HG03342 (cell line): ENCODE data around the gene ACKR3.

Source experiments
- ATAC-seq: cut with Tn5 transposase; IDR thresholded peaks from one replicate; pipeline ENCODE4 v1.9.1; 2021; ENCODE audit warnings: mild to moderate bottlenecking, moderate library complexity; ENCODE audit not compliant: unreplicated experiment

Gene ACKR3

DNA sequence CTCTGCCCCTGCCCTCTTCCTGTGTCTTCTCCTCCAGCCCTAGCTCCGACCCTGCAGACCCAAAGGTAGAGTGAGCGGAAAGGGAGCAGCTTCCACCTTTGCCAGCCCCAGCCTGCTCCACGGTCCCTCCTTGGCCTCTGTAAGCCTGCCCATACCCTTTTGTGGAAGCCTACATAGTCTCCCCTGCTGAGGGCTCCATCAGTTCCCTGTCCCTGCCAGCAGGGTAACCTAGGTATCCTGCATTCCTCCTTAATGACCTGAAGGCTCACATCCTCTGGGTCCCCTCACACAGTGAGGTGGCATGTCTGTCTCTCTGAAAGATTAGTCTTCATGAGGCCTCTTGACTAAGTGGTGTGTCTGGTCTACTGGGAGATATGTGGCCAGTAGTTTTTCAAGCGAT lies 20.5 kb upstream of the ACKR3 start:
- no peak for ATAC-seq

- ATAC-seq, result peak; percentile 13
Measured at GRCh38 chr2:236550290-236550689, 19.3 kb upstream of the ACKR3 start.

- ATAC-seq, result peak; percentile 61
Measured at GRCh38 chr2:236550701-236551465, 18.7 kb upstream of the ACKR3 start.

- ATAC-seq, result no peak
Measured at GRCh38 chr2:236551471-236552211, 18.0 kb upstream of the ACKR3 start.

DNA sequence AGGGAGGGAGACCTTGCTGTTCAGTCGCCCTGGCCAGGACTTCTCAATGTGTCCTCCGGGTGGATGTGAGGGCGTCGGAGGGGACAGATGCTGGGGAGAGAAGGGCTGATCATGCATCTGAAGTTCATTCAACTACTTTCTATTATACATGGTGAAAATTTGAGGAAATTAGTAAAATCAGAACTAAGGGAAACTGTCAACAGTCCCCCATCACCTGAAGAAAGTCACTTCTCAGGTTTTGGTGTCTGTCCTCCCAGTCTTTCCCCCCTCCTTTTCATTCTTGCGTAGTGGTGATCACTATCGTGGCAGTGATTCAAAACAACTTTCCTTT lies 17.4 kb upstream of the ACKR3 start:
- ATAC-seq, result no peak

DNA sequence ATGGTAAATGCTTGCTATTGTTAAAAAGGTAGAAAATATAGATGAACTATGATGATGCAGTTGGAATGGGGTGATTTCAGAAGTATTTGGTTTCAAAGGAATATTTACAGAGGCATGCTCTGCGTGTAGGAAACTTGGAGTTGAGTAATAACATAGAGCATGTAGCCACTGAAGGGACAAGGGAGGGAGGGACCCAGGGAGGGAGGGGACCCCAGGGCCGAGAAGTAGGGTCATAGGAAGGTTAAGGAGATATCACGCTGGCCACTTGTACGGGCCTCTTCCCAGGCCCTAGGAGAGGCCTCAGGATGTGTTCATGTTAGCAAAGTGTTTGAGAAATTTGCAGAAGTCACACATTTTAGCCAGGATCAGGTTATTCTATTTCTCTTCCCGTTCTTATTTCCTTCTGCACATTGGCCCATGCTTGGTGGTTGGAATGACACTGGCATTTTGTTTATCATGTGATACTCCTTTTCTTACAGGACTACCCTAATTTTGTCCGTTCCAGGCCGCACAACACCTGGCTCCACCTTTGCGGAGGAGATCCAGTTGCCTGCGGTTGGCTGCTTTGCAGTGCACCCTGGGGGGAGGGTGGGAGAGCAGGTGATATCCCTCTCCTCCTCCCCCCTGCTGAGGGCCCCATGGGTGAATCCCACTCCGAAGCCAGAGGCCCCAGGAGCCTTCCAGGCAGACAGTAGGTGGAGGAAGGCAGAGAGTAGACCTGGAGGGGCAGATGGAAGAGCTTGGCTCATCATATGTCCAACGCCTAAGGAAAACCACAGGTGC lies 16.9 kb upstream of the ACKR3 start:
- no peak for ATAC-seq

DNA sequence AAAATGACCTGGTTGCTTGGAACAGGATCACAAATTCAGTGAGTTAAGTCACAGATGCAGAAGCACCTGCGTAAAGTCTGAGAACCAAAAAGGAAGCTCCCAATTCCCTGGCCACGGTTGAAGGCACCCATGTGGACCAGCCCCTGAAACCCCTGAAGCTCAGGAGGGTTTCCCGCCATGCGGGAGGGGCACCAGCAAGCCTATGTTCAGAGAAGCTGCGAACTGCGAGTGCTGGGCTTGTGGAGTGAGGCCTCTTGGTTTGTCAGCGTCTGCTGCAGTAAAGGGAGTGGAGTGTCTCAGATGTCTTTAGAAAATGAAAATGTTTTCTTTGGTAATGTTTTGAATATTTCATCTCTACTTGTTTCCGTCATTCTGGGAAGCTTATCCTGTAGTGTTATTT lies 16.1 kb upstream of the ACKR3 start:
- no peak for ATAC-seq

- ATAC-seq, result no peak
Measured at GRCh38 chr2:236554629-236555282, 14.9 kb upstream of the ACKR3 start.

- no peak for ATAC-seq
Measured at GRCh38 chr2:236555481-236555880, 14.1 kb upstream of the ACKR3 start.

DNA sequence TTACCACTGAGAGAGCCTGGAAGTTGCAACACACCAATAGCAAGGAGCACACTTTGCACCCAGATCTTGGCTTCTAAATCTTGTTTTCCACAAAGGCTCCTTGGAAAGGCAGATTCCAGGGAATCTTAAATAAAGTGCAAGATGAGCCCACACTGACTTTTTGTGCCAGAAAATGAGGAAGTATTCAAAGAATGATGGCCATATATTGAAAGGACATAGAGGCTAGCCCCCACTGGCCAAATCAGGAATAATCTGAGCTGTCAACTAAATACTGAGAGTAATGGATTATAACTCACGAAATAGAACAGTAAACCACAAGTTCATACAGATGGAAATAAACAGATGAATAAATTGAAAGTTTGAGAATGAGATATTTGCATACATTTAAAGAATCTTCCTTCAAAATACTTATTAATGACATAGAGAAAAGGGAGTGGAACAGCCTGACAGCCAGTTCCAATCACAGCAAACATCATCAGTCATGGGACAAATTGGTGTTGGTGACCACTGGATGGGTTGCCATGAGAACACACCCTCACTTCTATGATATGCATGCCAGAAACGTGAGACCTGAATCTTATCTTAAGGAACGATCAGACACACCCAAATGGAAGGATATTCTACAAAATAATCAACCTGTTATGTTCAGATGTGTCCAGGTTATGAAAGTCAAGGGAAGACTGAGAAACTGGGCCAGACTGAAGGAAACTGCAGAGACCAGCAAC lies 12.2 kb upstream of the ACKR3 start:
- ATAC-seq, result no peak

- no peak for ATAC-seq
Measured at GRCh38 chr2:236558036-236558435, 11.6 kb upstream of the ACKR3 start.

DNA sequence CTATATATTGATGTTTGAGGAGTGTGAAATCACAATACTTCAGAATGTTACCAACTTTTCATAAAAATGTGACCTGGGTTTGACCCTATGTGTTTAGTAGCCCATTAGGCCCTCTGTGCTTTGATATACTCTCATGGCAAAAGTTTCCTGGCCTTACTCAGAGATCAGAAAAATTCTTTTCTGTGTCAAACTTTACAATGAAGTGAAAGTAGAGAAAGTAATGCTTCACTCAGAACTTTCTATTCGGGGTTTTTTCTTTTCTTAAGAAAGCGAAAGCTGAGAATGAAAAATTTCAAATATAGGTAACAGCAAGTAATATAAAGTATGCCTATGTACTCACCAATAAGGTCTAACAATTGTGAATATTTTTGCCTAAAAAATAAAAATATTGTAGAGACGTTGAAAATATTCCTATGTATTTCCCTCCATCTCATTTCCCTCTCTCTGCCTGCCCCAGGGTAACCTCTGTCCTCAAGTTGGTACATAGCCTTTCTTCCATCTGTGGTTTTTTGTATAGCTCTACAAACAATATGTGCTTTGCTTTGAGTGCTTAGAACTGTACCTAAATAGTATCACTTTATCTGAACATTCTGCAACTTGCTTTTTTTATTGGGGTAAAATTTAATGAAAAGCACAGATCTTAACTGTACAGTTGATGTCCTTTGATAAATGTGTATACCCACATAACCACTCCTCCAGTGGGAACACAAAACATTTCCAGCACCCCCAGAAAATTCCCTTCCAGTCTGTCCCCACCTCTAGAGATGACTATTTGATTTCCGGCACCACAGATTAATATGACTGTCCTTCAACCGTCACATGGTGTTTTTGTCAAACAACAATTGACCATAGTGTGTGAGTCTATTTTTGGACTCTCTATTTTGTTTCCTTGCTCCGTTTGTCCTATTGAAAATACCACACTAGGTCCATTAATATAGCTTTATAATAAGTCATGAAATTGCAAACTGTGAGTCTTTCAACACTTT lies 10.3 kb upstream of the ACKR3 start:
- ATAC-seq, result peak; percentile 59

- ATAC-seq, result no peak
Measured at GRCh38 chr2:236561874-236562273, 7.8 kb upstream of the ACKR3 start.

DNA sequence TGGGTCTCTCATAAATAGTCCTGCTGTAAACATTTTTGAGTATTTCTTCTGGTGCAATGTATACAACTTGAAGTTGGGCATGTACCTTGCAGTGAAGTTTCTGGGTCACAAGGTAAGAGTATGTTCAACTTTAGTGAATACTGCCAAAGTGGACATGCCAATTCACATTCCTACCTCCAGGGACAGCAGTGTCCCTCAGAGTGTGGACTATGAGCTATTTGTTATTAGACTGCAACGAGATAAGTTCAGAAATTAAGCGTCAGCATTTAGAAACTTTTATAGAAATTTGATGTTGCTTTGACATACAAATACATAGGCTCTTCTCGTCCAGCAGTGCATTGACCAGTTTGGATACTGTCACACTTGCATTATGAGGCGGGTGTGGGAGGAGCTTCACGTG lies 7.2 kb upstream of the ACKR3 start:
- no peak for ATAC-seq

- ATAC-seq, result no peak
Measured at GRCh38 chr2:236563953-236564352, 5.7 kb upstream of the ACKR3 start.

DNA sequence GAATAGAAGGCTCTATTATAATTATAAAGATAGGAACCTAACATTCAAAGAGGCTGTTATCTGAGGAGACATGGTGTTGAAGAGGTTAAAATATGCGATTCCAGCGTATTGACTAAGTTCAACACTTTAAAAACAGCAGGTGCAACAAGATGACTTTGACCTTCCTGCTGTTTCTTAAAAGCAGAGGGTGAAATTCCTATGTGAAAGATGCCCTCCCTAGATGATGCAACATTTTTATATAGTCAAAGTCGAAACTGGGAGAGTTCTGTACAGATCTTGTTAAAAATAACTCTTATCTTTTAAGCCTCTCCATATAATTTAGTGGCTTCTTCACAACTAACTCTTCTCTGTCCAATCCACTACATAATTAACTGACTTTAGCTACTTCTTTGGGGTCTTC lies 4.4 kb upstream of the ACKR3 start:
- ATAC-seq, result no peak

- ATAC-seq, result no peak
Measured at GRCh38 chr2:236565879-236566402, 3.7 kb upstream of the ACKR3 start.

GRCh38 chr2:236566596-236566995 lies 3.0 kb upstream of the ACKR3 start:
- ATAC-seq, result no peak
